HepG2 (cell line): ENCODE measurements around the gene CNTD1. TPM values are rescaled to one million over a fixed set of nuclear protein-coding genes. Genes with fewer than 3 reads are reported as not detected.

ENCODE experiments used
- ATAC-seq: fragments of 200-7000 bp; cut with Tn5 transposase; 3 replicates; pipeline ENCODE4 v1.9.1; 2020; ENCODE audit warnings: mild to moderate bottlenecking, moderate library complexity
- BruUV-seq: library from RNA; stranded (reverse); fragments of 400-500 nt; replicated peaks from 2 replicates; lab custom pipeline; 2021; lab: Mats Ljungman, UMichigan
- CTCF ChIA-PET: fragments of 300-600 bp; formaldehyde crosslinking; extraction: SDS; loops from one replicate; lab custom pipeline; 2021; ENCODE audit warnings: low total read pairs, inconsistent platforms, low intra/inter-chr PET ratio; lab: Yijun Ruan, JAX
- POLR2A ChIA-PET: fragments of 350-600 bp; sonication (Branson Sonifier 250); formaldehyde crosslinking; loops from one replicate; lab custom pipeline; 2020; ENCODE audit warnings: antibody characterized with exemption, inconsistent platforms; lab: Yijun Ruan, JAX
- DNase-seq: peaks from one replicate; pipeline ENCODE4 v3.0.0-alpha.2; 2015; ENCODE audit warnings: low spot score
- FAIRE-seq: peaks from 3 replicates; lab custom pipeline; 2011; peaks lifted over from hg19 to GRCh38; lab: Jason Lieb, UNC
- H2AFZ ChIP-seq: one replicate; pipeline ENCODE4 v1.6.1; 2011; ENCODE audit warnings: low read length, inconsistent platforms
- H3K27ac ChIP-seq: fragments of 300-600 bp; 3 replicates; pipeline ENCODE4 v1.8.0; 2011; ENCODE audit warnings: mixed run types, mild to moderate bottlenecking, mixed read lengths, low read length, inconsistent platforms; ENCODE audit not compliant: insufficient read depth; ENCODE audit errors: extremely low read length
- H3K27me3 ChIP-seq, 2 experiments: fragments of 200-600 bp in 1 of 2; 2 replicates in 1 of 2; 3 replicates in 1 of 2; pipeline versions ENCODE4 v1.6.0 to v1.8.0; 2011; ENCODE audit warnings: low read length in 2 of 2, mild to moderate bottlenecking in 2 of 2, moderate library complexity in 2 of 2, inconsistent platforms in 1 of 2; ENCODE audit not compliant: insufficient read depth in 2 of 2, control insufficient read depth in 1 of 2
- H3K36me3 ChIP-seq, 2 experiments: fragments of 200-600 bp in 1 of 2; replicated peaks in 1 of 2; 2 replicates in 1 of 2; 3 replicates in 1 of 2; pipeline versions ENCODE4 v1.5.1 to v1.8.0; 2011; ENCODE audit warnings: low read length in 2 of 2, inconsistent platforms in 1 of 2; ENCODE audit not compliant: insufficient read depth in 2 of 2, control insufficient read depth in 1 of 2
- H3K4me1 ChIP-seq: 2 replicates; pipeline ENCODE4 v1.5.1; 2012; ENCODE audit warnings: low read length, inconsistent platforms; ENCODE audit not compliant: insufficient read depth
- H3K4me2 ChIP-seq: 2 replicates; pipeline ENCODE4 v1.6.0; 2011; ENCODE audit warnings: low read depth, low read length, inconsistent platforms
- H3K4me3 ChIP-seq, 3 experiments: fragments of 200-600 bp in 1 of 3; sonication (generic), shearing (Covaris generic) in 1 of 3; replicated peaks in 1 of 3; 2 replicates each; pipeline ENCODE4 v1.5.1; 2011 to 2016; ENCODE audit warnings: low read length in 3 of 3, inconsistent platforms in 2 of 3, low read depth in 2 of 3, mild to moderate bottlenecking in 2 of 3, control low read depth in 1 of 3, mixed read lengths in 1 of 3; ENCODE audit not compliant: insufficient read depth in 1 of 3
- H3K79me2 ChIP-seq: one replicate; pipeline ENCODE4 v1.6.1; 2011; ENCODE audit warnings: low read length, inconsistent platforms; ENCODE audit not compliant: insufficient read depth
- H3K9ac ChIP-seq: 2 replicates; pipeline ENCODE4 v1.6.0; 2011; ENCODE audit warnings: mild to moderate bottlenecking, low read depth, low read length, inconsistent platforms; ENCODE audit not compliant: insufficient read depth
- H3K9me3 ChIP-seq: 2 replicates; pipeline ENCODE4 v1.5.1; 2012; ENCODE audit warnings: mild to moderate bottlenecking, low read length
- H4K20me1 ChIP-seq: 2 replicates; pipeline ENCODE4 v1.6.0; 2011; ENCODE audit warnings: inconsistent platforms, mild to moderate bottlenecking, low read length, moderate library complexity; ENCODE audit not compliant: insufficient read depth
- CHCHD3 ChIP-seq: sonication (generic); formaldehyde crosslinking; IDR thresholded peaks from 2 replicates; pipeline ENCODE4 v1.8.0; 2022; ENCODE audit warnings: mild to moderate bottlenecking, missing genetic modification reagents, moderate library complexity
- FOXO4 ChIP-seq: sonication (generic); formaldehyde crosslinking; conservative IDR thresholded peaks from 2 replicates; pipeline ENCODE4 v1.8.1; 2023; ENCODE audit warnings: missing genetic modification reagents
- IRX3 ChIP-seq: sonication (generic); formaldehyde crosslinking; IDR thresholded peaks from 2 replicates; pipeline ENCODE4 v1.8.1; 2023; ENCODE audit warnings: mild to moderate bottlenecking, low read depth, missing genetic modification reagents, borderline replicate concordance
- JUND ChIP-seq: sonication (generic); formaldehyde crosslinking; IDR thresholded peaks from 2 replicates; pipeline ENCODE4 v1.8.0; 2022; ENCODE audit warnings: mild to moderate bottlenecking, missing genetic modification reagents
- REL ChIP-seq: sonication (generic); formaldehyde crosslinking; conservative IDR thresholded peaks from 2 replicates; pipeline ENCODE4 v1.8.0; 2022; ENCODE audit warnings: mild to moderate bottlenecking, missing genetic modification reagents, moderate library complexity
- RFX5 ChIP-seq: IDR thresholded peaks from 2 replicates; pipeline ENCODE4 v1.6.1; 2011; ENCODE audit warnings: low read depth, low read length, improper control_type of control experiment
- ZNF282 ChIP-seq: fragments of 450-650 bp; IDR thresholded peaks from 2 replicates; pipeline ENCODE4 v1.6.1; 2018; ENCODE audit not compliant: partially characterized antibody
- ZNF343 ChIP-seq: sonication (generic); formaldehyde crosslinking; IDR thresholded peaks from 2 replicates; pipeline ENCODE4 v1.4.0; 2020; ENCODE audit warnings: mild to moderate bottlenecking, missing genetic modification reagents
- ZNF431 ChIP-seq: sonication (generic); formaldehyde crosslinking; IDR thresholded peaks from 2 replicates; pipeline ENCODE4 v1.9.0; 2022; ENCODE audit warnings: missing genetic modification reagents, low read depth, mild to moderate bottlenecking, borderline replicate concordance
- ZNF589 ChIP-seq: sonication (generic); formaldehyde crosslinking; conservative IDR thresholded peaks from 2 replicates; pipeline ENCODE4 v1.8.0; 2022; ENCODE audit warnings: mild to moderate bottlenecking, moderate library complexity, missing genetic modification reagents
- ZNF678 ChIP-seq: sonication (generic); formaldehyde crosslinking; IDR thresholded peaks from 2 replicates; pipeline ENCODE4 v1.4.0; 2020; ENCODE audit warnings: mild to moderate bottlenecking, missing genetic modification reagents
- ZNF770 ChIP-seq: sonication (generic); formaldehyde crosslinking; IDR thresholded peaks from 2 replicates; pipeline ENCODE4 v1.5.0; 2020; ENCODE audit warnings: mild to moderate bottlenecking, missing genetic modification reagents
- ZNF780A ChIP-seq: sonication (generic); formaldehyde crosslinking; IDR thresholded peaks from 2 replicates; pipeline ENCODE4 v1.8.0; 2022; ENCODE audit warnings: mild to moderate bottlenecking, missing genetic modification reagents, moderate library complexity
- ZSCAN22 ChIP-seq: sonication (generic); formaldehyde crosslinking; IDR thresholded peaks from 2 replicates; pipeline ENCODE4 v1.4.0; 2020; ENCODE audit warnings: mild to moderate bottlenecking, missing genetic modification reagents
- ZXDC ChIP-seq: sonication (generic); formaldehyde crosslinking; IDR thresholded peaks from 2 replicates; pipeline ENCODE4 v1.5.0; 2020; ENCODE audit warnings: mild to moderate bottlenecking, missing genetic modification reagents
- WGBS: methylation state at CpG from one replicate; pipeline ENCODE4 v1.1.6; 2017; ENCODE audit warnings: low lambda C conversion rate; 5-methylcytosine and 5-hydroxymethylcytosine counted together
- in situ Hi-C: cut with HindIII; loops from 2 replicates; pipeline ENCODE4 v1.10.0; 2017; ENCODE audit warnings: low pct_unique_long_range_greater_than_20kb; ENCODE audit not compliant: extremely low pct_ligation_motif_present
- intact Hi-C: fragments of 100-400 bp; cut with micrococcal nuclease; formaldehyde crosslinking; loops from one replicate; pipeline ENCODE4 v1.10.0; 2022; ENCODE audit not compliant: unreplicated experiment
- polyA plus RNA-seq, 8 experiments: library from polyadenylated mRNA; depleted of rRNA in 3 of 8; stranded (reverse) in 7 of 8; unstranded in 1 of 8; fragments of >200 nt; fragmentation: Illumina TruSeq in 4 of 8; extraction: Trizol in 4 of 8; gene quantifications; 2 replicates each; pipeline versions ENCODE4 v1.2.1 to v1.2.3, GENCODE V29; 2011 to 2016; ENCODE audit warnings: low read depth in 4 of 8, missing spikeins in 1 of 8, mixed read lengths in 1 of 8; ENCODE audit not compliant: insufficient read depth in 1 of 8
- total RNA-seq, 5 experiments: library from RNA; depleted of rRNA; stranded (reverse); fragments of >200 nt; fragmentation: Illumina TruSeq; extraction: Trizol; gene quantifications; 2 replicates each; pipeline ENCODE4 v1.2.3, GENCODE V29; 2016; ENCODE audit warnings: low read depth in 1 of 5

CNTD1 gene
- total and polyA plus RNA-seq, 2 of the 13 experiments (the other 11 are each of a cell fraction or from before 2014, with no cell fraction given) = 0.11 to 0.15 TPM

- Histone ChIP-seq H4K20me1 (no peaks in the 10 kb centered on the region), H3K36me3 (peaks cover 15 to 29% of the 10 kb centered on the region in 2 experiments), H3K27ac (peak overlapping the region; percentile 90), H3K27me3 (no peaks in the 10 kb centered on the region; a peak in 1 of 5 replicates), H3K4me3 (peak overlapping the region; percentile 92 to 98 (median 92)), H3K4me2 (peak overlapping the region; percentile 92), H3K9ac (peak overlapping the region; percentile 94), H2AFZ (no peak overlapping the region), H3K79me2 (peaks cover 38% of the 10 kb centered on the region), H3K4me1 (peaks cover 40% of the 10 kb centered on the region), H3K9me3 (no peaks in the 10 kb centered on the region)
- FAIRE-seq = no peak
- intact Hi-C loops (loop anchor here (5.0 kb wide), 1 partner anchor 163 kb away; the partner anchor contains the start of gene RPL27), in situ Hi-C loops (no loop called here)
- BruUV-seq = TSS peak; percentile 80
- 5% methylated on average over 18 of the region's 18 CpGs for WGBS
- ChIA-PET POLR2A (interaction anchor here (0.6 to 5.9 kb wide), 23 partner anchors 9 to 256 kb away, joined by 3 to 73 read pairs (median 5); partner anchors contain the start of genes AOC2, BECN1, CNTD1 and COA3), CTCF (no interaction called here)
- no peak for DNase-seq
- peak; percentile 28 for ATAC-seq
- TF ChIP-seq ZSCAN22 (CRISPR knock-in tag) (0 out of 2 replicates have a peak, but pooled peaks have one; percentile 1), ZNF431 (CRISPR knock-in tag) (peak; percentile 11; the same call in 1 of the 2 replicates), ZNF343 (CRISPR knock-in tag) (no peak), ZNF282 (no peak), ZNF780A (CRISPR knock-in tag) (0 out of 2 replicates have a peak, but pooled peaks have one; percentile 66), CHCHD3 (CRISPR knock-in tag) (peak; percentile 61; the same call in 1 of the 2 replicates), JUND (no peak), RFX5 (no peak), ZNF589 (CRISPR knock-in tag) (0 out of 2 replicates have a peak, but pooled peaks have one; percentile 46), ZXDC (0 out of 2 replicates have a peak, but pooled peaks have one; percentile 19), FOXO4 (CRISPR knock-in tag) (0 out of 2 replicates have a peak, but pooled peaks have one; percentile 50), IRX3 (CRISPR knock-in tag) (no peak), REL (CRISPR knock-in tag) (0 out of 2 replicates have a peak, but pooled peaks have one; percentile 16), ZNF678 (CRISPR knock-in tag) (no peak), ZNF770 (CRISPR knock-in tag) (no peak)
Observed at GRCh38 chr17:42833767-42834422, 35.2 kb downstream of the CNTD1 start.
